NCI-H446 (cell line): ENCODE measurements around the gene SHISA6.

Experiments used
- DNase-seq, 2 experiments: peaks; one replicate each; lab custom pipeline; 2025; lab: John Stamatoyannopoulos, UW

Gene SHISA6

DNA sequence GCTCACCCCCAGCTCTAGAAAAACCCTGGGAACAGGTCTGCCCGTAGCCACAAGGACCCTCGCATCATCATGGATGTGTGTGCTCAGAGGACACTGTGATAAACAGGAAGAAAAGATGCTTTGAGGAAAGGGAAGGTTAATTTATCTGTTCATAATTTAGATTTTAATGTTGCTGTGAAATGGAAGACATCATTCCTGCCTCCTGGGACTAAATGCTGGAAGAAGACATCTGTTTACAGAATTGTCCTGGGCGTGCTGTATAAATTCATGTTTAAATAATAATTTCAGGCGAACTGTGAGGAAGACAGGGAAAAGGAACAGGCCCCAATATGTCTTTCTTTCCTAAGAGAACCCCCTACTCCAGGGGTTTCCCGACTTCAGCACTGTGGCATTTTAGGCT, 112.6 kb downstream of the SHISA6 start:
- no peak for DNase-seq

GRCh38 chr17:11356371-11356770, 115.4 kb downstream of the SHISA6 start:
- no peak for DNase-seq

DNA sequence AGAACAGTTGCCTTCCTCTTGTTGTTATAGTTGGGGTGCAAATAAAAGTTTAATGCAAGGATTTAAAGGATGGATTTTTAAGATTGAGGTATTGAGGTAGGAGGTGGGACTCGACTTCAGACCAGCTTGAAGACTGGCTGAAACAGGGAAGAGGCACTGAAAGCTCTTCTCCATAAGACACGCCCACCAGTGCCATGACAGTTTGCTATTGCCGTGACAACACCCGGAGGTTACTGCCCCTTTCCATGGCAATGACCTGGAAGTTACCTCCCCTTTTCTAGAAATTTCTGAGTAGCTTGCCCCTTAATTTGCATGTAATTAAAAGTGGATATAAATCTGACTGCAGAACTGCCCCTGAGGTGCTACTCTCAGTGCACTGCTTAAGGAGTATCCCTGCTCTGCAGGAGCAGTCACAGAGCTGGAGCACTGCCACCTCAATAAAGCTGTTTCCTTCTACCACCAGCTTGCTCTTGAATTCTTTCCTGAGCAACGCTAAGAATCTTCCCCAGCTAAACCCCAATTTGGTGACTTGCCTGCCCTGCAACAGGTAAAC, 122.6 kb downstream of the SHISA6 start:
- no peak for DNase-seq

GRCh38 chr17:11366272-11366850, 125.3 kb downstream of the SHISA6 start:
- no peak for DNase-seq

GRCh38 chr17:11369575-11369974, 128.6 kb downstream of the SHISA6 start:
- no peak for DNase-seq

DNA sequence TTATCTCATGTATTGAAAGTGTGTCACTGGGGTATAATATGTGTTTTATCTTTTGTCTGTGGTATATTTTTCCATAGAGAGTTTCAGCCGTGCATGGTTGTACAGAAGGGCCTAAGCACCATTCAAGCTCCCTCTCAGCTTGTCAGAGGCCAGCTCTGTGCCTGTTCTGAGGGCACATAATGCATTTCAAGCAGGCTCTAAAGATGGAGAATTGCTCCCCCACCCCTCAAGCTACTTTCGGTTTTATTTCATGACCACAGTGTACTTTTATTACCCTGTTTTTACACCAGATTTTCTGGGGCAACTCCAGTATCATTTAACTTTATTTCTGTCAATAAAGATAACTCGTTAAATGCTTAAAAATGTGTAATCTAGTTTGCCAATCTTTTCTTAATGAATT, 131.7 kb downstream of the SHISA6 start:
- no peak for DNase-seq

GRCh38 chr17:11378506-11378905, 137.5 kb downstream of the SHISA6 start:
- DNase-seq, result no peak

DNA sequence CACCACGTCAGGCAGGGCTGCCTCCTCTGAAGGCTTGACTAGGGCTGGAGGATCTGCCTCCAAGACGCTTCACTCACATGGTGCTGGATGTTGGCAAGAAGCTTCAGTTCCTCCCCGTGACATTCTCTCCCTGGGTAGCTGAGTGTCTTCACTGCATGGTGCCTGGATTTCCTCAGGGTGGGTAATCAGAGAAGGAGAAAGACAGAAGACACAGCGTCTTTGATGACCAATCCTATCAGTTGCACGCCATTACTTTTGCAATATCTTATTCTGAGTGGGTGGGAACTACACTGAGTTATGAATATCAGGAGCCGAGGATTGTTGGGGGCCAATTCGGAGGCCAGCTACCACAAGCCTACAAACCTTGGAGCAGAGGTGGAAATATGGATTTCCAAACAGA, 139.7 kb downstream of the SHISA6 start:
- no peak for DNase-seq

DNA sequence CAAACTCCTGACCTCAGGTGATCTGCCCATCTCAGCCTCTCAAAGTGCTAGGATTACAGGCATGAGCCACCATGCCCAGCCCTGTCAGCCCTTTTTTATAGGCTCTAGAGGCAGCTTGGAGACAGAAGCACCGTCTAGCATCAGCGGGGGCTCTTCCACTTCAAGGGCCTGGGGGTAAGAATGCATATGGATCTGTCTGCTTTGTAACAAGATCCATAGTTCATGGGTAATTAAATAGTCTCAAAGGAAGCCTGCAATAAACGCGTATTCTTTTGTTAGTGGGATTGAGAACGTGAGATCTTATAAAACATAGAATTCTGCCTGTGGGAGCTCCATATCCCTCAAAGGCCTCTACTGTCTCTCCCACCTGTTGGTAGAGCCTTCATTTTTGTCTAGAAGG, 142.1 kb downstream of the SHISA6 start:
- no peak for DNase-seq

DNA sequence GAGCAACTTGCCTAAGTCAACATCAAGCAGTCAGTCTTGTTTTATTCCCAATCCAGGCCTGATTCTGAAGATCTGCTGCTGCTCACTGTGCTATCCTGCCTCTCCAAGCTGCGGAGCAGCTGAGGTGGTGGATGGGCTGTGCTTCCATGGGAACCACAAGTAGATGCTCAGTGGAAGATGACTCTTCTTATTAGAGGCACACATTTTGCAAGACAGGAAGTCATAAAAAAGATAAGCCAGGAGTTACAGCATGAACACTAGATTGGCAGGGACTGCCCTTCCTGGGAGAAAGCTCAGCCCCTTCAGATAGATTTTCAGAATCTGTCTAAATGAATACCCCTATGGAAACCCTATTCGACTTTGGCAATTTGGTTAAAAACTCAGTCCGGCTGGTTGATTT, 143.1 kb downstream of the SHISA6 start:
- DNase-seq, result no peak

- no peak for DNase-seq
Measured at GRCh38 chr17:11387610-11388009, 146.6 kb downstream of the SHISA6 start.

- DNase-seq, result no peak
Measured at GRCh38 chr17:11388054-11388453, 147.0 kb downstream of the SHISA6 start.

GRCh38 chr17:11389583-11389982, 148.6 kb downstream of the SHISA6 start:
- DNase-seq, result no peak

- no peak for DNase-seq
Measured at GRCh38 chr17:11391134-11391533, 150.1 kb downstream of the SHISA6 start.

GRCh38 chr17:11404431-11405276, 163.6 kb downstream of the SHISA6 start:
- no peak for DNase-seq

- DNase-seq, result no peak
Measured at GRCh38 chr17:11406716-11407115, 165.7 kb downstream of the SHISA6 start.

DNA sequence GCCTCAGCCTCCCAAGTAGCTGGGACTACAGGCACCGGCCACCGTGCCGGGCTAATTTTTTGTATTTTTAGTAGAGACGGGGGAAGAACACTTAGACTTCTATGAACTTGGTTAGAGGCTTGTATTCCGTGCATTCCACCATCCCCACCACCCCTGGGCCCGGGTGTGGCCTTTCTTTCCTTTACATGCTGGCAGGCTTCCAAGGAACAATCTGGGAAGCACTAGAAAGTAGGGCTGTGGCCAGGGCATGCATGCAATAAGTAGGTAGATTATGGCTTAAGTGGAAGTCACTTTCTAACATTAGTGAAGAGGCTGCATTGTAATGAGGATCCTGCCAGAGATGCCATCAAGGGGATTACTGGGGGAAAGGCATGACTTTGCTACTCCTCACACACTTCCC, 171.6 kb downstream of the SHISA6 start:
- no peak for DNase-seq

DNA sequence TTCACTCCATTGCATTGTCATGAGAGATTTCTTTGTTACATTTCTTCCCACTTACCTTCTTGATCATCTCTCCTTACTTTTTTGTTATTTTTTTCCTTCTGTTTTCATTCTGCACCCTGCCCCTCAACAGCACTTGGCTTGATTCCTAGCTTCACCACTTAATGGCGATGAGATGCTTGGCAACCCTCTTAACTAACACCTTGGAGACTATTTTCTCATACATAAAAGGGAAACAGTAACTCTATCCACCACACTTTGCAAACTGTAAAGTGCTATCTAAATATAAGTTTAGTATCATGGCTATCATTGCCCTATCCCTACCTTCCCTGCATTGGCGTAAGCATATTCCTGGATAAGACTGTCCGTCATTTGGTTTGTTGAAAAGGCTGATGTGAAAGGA, 177.3 kb downstream of the SHISA6 start:
- DNase-seq, result no peak

DNA sequence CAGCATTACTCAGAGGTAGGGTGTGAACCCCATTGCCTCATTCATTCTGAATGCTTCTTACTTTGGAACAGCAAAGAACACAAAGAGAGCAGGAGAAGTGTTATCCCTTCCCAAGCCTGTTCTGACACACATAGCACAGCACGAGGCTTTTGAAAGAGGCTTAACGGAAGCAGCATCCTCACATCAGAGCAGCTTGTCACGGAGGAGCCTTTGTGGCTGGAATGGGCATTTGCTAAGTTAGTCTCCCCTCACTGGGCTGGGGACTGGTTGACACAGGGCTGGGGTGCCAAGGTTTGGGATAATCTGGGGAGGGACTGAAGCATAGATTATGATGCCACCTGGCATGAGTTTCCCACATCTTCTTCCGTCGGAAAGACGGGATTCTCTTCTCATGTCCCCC, 189.7 kb downstream of the SHISA6 start:
- DNase-seq, result no peak

- DNase-seq, result no peak
Measured at GRCh38 chr17:11438673-11439072, 197.7 kb downstream of the SHISA6 start.

DNA sequence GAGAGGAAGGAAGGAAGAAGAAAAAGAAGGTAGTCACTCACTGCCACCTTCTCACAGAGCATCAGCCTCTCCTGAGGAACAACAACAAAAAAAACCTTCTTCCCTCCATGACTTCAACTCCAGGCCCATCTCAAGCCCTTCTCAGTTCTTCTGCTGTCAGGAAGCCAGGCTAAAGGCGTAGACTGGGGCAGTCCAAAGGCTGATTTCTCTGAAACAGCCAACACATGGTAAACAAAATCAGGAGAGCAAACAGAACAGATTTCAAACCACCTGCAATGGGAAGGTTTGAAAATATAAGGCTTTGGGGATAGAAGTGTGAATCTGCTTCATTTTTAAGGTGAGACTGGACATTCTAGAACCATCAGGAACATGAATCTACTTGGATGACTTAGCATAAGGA, 200.0 kb downstream of the SHISA6 start:
- DNase-seq, result no peak

DNA sequence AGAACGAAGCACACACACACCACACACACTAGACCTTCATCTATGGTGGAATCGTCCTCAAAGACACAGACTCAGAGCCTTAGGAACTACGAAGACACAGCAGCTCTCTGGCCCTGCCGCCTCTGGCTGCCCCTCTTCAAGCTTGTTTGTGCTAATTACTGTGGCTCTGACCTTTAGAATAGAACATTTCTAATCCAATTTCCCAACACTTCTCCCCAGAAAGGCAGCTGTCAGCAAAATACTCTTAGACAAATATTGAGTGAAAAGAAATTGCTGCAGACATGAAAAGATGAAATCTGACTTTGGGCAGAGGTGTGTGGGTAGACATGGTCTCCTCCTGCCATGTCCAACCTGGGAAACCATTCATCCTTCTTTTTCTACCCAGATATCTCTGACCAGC, 205.3 kb downstream of the SHISA6 start:
- no peak for DNase-seq

DNA sequence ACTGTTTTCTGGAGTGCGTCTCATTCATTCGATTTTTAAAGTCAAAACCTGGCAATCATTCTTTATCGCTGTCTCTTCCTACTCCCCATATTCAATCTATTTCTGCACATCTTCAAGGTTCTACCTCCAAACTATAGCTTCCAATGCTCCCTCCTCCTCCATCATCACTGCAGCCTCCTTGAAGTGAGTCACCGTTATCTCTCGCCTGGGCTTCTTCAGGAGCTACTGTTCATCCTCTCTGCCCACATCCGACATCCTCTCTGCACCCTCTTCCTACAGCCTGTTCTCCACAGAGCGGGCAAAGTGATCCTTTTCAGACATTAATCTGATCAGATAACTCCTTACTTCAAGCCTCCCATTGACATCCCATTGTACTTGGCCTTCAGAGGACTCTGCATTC, 213.1 kb downstream of the SHISA6 start:
- no peak for DNase-seq

GRCh38 chr17:11458279-11458678, 217.3 kb downstream of the SHISA6 start:
- DNase-seq, result no peak
